LNCaP clone FGC (cell line): ENCODE results near the gene TM4SF5.
"Not testable (repeated sequence)": the region's sequence is repeated elsewhere in the genome, so short reads cannot be mapped to it uniquely, and the experiment has no call there.

Source experiments
- DNase-seq: peaks from one replicate; pipeline ENCODE4 v3.0.0-alpha.2; 2011; ENCODE audit warnings: low read depth
- H3K4me3 ChIP-seq: 2 replicates; pipeline ENCODE4 v1.5.1; 2011; ENCODE audit warnings: mild to moderate bottlenecking, low read depth, low read length, control low read depth
- TF ChIP-seq, protein P1 (sequence below): IDR thresholded peaks from 2 replicates; pipeline ENCODE4 v1.5.1; 2012; ENCODE audit warnings: mild to moderate bottlenecking; ENCODE audit not compliant: control insufficient read depth, insufficient read depth; ENCODE audit errors: extremely low read depth

Gene TM4SF5

DNA sequence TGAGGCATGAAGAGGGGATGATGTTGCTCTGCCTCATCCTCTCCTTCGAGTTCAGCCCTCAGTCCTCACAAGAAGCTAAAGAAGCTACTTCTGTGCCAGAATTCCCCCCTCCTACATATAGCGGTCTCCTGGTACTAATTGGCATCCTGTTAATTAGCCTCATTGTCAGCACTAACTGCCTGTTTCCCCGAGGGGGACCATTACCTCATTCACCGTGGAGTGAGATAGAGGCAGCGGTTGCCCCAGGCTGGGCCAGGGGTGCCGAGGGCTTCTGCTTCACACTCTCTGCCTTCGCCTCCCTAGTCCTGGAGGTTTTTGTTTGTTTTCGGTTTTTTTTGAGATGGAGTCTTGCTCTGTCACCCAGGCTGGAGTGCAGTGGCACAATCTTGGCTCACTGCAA lies 55.7 kb downstream of the TM4SF5 start:
- TF ChIP-seq, protein P1, sequence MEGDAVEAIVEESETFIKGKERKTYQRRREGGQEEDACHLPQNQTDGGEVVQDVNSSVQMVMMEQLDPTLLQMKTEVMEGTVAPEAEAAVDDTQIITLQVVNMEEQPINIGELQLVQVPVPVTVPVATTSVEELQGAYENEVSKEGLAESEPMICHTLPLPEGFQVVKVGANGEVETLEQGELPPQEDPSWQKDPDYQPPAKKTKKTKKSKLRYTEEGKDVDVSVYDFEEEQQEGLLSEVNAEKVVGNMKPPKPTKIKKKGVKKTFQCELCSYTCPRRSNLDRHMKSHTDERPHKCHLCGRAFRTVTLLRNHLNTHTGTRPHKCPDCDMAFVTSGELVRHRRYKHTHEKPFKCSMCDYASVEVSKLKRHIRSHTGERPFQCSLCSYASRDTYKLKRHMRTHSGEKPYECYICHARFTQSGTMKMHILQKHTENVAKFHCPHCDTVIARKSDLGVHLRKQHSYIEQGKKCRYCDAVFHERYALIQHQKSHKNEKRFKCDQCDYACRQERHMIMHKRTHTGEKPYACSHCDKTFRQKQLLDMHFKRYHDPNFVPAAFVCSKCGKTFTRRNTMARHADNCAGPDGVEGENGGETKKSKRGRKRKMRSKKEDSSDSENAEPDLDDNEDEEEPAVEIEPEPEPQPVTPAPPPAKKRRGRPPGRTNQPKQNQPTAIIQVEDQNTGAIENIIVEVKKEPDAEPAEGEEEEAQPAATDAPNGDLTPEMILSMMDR: no peak
- H3K4me3 ChIP-seq: no peak overlapping the region
- no peak for DNase-seq

DNA sequence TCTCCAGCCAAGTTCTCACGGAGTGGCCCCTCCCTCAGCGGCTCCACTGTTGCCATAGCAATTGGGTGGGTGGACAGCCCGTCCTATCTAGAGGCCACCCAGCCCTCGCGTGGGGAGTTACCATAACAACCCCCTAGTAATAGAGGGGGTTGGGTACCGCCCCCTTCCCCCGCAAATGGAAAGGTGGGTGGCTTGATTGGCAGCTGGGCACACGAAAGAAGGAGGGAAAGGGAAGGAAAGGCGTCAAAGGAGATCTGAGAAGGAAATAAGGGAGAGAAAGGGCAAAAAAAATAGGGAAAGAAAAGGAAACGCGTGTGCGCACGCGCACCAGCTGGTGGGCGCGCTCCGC lies 61.1 kb downstream of the TM4SF5 start:
- not testable (repeated sequence) for DNase-seq
- H3K4me3 ChIP-seq: peak overlapping the region; percentile 85
